GM18498 (cell line): Measurements from ENCODE around the gene ATP6AP1.

Source experiments
- ATAC-seq: cut with Tn5 transposase; IDR thresholded peaks from one replicate; pipeline ENCODE4 v1.9.1; 2021; ENCODE audit warnings: mild to moderate bottlenecking, moderate library complexity; ENCODE audit not compliant: unreplicated experiment

ATP6AP1 gene

GRCh38 chrX:154446430-154446829, 18.0 kb downstream of the ATP6AP1 start:
- no peak for ATAC-seq

GRCh38 chrX:154448484-154448883, 20.0 kb downstream of the ATP6AP1 start:
- no peak for ATAC-seq

- ATAC-seq: no peak
These were observed 21.1 kb downstream of the ATP6AP1 start for GRCh38 chrX:154449618-154450017.

GRCh38 chrX:154450312-154450711, 21.8 kb downstream of the ATP6AP1 start:
- ATAC-seq: no peak

- no peak for ATAC-seq
These were observed 24.3 kb downstream of the ATP6AP1 start for GRCh38 chrX:154452823-154453222.

- peak; percentile 70 for ATAC-seq
These were observed 29.1 kb downstream of the ATP6AP1 start for GRCh38 chrX:154457491-154458115.

GRCh38 chrX:154458116-154458953, 29.9 kb downstream of the ATP6AP1 start, which contains the start of gene PLXNA3:
PLXNA3 (plus strand) TSS chrX:154458281; CDS start chrX:154460184, 1,903 bp downstream.
- peak; percentile 73 for ATAC-seq

- ATAC-seq: no peak
These were observed 30.7 kb downstream of the ATP6AP1 start for GRCh38 chrX:154458954-154459778.

- no peak for ATAC-seq
These were observed 31.4 kb downstream of the ATP6AP1 start for GRCh38 chrX:154459832-154460231.

- no peak for ATAC-seq
These were observed 31.8 kb downstream of the ATP6AP1 start for GRCh38 chrX:154460326-154460725.

GRCh38 chrX:154462396-154462795, 33.9 kb downstream of the ATP6AP1 start:
- ATAC-seq: no peak

- no peak for ATAC-seq
These were observed 35.2 kb downstream of the ATP6AP1 start for GRCh38 chrX:154463611-154464220.

- no peak for ATAC-seq
These were observed 36.4 kb downstream of the ATP6AP1 start for GRCh38 chrX:154464806-154465365.

- no peak for ATAC-seq
These were observed 37.1 kb downstream of the ATP6AP1 start for GRCh38 chrX:154465601-154466000.

GRCh38 chrX:154466036-154466435, 37.6 kb downstream of the ATP6AP1 start:
- no peak for ATAC-seq

GRCh38 chrX:154466907-154467306, 38.4 kb downstream of the ATP6AP1 start:
- no peak for ATAC-seq

- ATAC-seq: no peak
These were observed 39.1 kb downstream of the ATP6AP1 start for GRCh38 chrX:154467556-154467955.

GRCh38 chrX:154468217-154468616, 39.7 kb downstream of the ATP6AP1 start:
- no peak for ATAC-seq

GRCh38 chrX:154469114-154469513, 40.6 kb downstream of the ATP6AP1 start:
- ATAC-seq: no peak

GRCh38 chrX:154469880-154470279, 41.4 kb downstream of the ATP6AP1 start:
- no peak for ATAC-seq

GRCh38 chrX:154470434-154470833, 42.0 kb downstream of the ATP6AP1 start:
- no peak for ATAC-seq
